Measurements from ENCODE around the gene ATP6V1F.

ATP6V1F gene

GRCh38 chr7:128892521-128893250 is 30.0 kb downstream of the ATP6V1F start:
- H3K4me3 ChIP-seq (ENCODE audit: low read depth, low read length): no peak overlapping the region
- TF ChIP-seq, protein P1, sequence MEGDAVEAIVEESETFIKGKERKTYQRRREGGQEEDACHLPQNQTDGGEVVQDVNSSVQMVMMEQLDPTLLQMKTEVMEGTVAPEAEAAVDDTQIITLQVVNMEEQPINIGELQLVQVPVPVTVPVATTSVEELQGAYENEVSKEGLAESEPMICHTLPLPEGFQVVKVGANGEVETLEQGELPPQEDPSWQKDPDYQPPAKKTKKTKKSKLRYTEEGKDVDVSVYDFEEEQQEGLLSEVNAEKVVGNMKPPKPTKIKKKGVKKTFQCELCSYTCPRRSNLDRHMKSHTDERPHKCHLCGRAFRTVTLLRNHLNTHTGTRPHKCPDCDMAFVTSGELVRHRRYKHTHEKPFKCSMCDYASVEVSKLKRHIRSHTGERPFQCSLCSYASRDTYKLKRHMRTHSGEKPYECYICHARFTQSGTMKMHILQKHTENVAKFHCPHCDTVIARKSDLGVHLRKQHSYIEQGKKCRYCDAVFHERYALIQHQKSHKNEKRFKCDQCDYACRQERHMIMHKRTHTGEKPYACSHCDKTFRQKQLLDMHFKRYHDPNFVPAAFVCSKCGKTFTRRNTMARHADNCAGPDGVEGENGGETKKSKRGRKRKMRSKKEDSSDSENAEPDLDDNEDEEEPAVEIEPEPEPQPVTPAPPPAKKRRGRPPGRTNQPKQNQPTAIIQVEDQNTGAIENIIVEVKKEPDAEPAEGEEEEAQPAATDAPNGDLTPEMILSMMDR (IDR thresholded peaks at IDR 0.05; ENCODE audit: low read depth, low read length): no peak

DNA sequence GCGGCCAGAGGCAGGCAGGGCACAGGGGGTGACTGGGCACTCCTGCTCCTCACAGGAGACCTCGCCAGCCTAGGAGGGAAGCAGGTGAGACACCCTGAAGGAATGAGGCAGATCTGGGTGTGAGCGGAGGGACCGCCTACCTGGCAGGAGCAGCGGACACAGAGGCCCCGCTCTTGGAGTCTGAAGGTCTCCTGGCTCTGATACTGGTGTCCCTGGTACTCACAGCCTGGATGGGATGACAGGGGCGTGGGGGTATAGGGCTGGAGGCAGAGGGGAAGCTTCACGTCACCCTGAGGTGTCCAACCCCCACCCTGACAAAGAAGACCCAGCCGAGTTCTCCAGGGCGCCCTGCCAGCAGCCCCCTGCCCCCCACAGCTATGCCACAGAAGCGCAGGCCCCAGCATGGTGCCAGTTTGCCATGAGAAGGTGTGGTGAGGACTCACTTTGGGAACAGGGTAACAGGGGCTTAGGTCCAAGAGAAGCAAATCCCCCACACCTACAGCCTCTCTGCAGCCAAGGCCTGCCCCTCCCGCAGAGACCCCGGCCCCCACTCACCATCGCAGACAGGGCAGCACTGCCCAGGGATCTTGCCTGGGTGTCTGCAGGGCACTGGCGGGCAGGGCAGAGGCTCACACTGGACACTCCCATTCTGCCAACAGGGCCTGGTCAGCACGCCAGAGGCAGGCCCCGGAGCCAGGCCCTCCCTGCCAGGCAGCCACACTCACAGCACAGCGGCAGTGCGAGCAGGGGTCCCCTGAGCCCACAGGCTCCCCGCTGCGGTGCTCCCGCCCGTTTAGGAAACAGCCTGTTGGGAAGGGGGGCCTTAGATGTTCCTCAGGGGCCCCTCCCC is 30.8 kb downstream of the ATP6V1F start:
- no peak overlapping the region for H3K4me3 ChIP-seq (ENCODE audit: low read depth, low read length)
- TF ChIP-seq, protein P1 (IDR thresholded peaks at IDR 0.05; ENCODE audit: low read depth, low read length): no peak

DNA sequence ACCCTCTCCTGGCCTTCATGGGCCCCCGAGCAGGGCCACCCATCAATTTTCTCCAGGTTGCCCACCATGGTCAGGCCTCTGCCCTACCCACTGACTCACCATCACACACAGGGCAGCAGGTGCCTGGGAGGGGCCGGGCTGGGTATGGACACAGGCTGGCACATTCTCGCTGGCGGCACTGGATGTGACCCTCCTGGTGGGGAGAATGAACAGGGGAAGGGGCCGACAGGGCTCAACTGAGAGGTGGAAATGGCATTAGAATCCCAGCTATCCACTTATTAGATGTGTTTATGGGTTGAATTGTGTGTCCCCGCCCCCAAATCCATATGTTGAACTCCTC is 31.4 kb downstream of the ATP6V1F start:
- TF ChIP-seq, protein P1 (IDR thresholded peaks at IDR 0.05; ENCODE audit: low read depth, low read length): no peak

GRCh38 chr7:128895320-128895719 is 32.7 kb downstream of the ATP6V1F start:
- TF ChIP-seq, protein P1 (IDR thresholded peaks at IDR 0.05; ENCODE audit: low read depth, low read length): no peak

More for the DNA sequence above, 31.4 kb downstream of the ATP6V1F start:
- H3K4me3 ChIP-seq (ENCODE audit: low read depth, low read length): no peak overlapping the region

DNA sequence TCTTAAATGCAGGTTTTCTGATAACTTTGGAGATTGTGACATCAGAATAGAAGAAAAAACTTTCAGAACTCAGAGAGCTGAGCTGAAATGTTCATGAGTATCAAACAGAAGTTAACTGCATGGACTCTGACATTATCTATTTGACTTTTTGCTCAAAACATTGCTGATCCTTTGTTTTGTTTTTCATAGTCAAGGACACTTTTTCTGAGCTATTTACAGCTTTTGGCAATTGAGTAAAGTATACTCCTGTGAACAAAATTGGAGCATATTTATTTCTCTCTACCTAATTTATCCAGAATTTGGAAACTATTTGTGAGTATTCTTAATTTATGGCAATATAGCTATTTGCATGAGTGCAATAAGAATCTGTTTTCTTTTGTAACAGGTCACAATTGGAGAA is 36.7 kb downstream of the ATP6V1F start:
- H3K4me3 ChIP-seq (ENCODE audit: low read depth, low read length): no peak overlapping the region
- TF ChIP-seq, protein P1 (IDR thresholded peaks at IDR 0.05; ENCODE audit: low read depth, low read length): no peak

More at GRCh38 chr7:128895320-128895719, 32.7 kb downstream of the ATP6V1F start:
- no peak overlapping the region for H3K4me3 ChIP-seq (ENCODE audit: low read depth, low read length)

- no peak overlapping the region for H3K4me3 ChIP-seq (ENCODE audit: low read depth, low read length)
- TF ChIP-seq, protein P1 (IDR thresholded peaks at IDR 0.05; ENCODE audit: low read depth, low read length): no peak
Measured at GRCh38 chr7:128900237-128900636, 37.6 kb downstream of the ATP6V1F start.
